Inflammatory macrophage treated with lipopolysaccharide for 4 hours (primary cell): Measurements from ENCODE around the gene FARS2.

Experiments used
- DNase-seq: peaks from one replicate; pipeline ENCODE4 v3.0.0-alpha.2; 2020

Gene FARS2

DNA sequence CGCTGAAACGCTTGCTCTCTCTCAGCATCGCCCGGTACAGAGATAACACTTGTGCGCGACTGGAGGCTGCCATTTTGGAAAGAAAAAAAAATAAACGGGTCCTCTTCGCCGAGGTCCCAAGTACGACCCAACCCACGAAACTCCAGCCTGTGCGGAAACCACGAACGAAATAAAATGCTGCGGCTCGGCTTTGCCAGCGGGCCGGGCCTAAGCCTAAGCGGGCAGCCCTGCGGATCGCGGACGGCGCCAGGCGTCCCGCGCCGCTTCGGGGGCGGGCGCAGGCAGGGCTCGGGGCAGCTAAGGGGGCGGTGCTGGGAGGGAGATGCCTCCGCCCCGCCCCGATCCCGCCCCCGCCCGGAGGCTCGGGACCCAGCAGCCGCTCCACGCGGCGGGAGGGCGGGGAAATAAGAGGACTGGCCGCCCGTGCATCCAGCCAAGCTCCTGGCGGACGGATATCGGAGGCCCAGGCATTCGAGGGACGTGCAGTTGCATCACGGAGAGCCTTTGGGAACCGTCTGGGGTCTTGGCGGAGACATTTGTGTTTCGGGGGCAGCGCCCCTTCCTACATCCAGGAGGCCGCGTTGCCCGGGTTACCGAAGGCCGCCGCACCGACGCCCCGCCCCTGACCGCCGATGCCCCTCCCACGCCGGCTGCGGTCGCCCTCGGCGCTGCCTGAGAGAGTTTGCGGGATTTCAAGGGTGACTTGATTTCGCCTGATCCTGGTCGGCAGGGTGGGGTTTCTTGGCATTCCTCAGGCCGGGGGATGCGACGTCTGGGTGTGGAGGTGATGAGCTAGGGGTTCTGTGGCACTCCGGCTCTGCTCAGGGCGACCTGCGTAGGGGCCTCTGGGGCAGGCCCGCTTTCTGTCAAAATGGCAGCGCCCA is at the start of gene FARS2, which contains the start of gene LYRM4:
TSS of gene FARS2 (plus strand) at position 853 of the 884 bp plus-strand sequence.
TSS of gene LYRM4 (minus strand) at position 290 of the 884 bp plus-strand sequence. CDS start at position 73, 217 bp downstream.
- DNase-seq = peak; percentile 90

DNA sequence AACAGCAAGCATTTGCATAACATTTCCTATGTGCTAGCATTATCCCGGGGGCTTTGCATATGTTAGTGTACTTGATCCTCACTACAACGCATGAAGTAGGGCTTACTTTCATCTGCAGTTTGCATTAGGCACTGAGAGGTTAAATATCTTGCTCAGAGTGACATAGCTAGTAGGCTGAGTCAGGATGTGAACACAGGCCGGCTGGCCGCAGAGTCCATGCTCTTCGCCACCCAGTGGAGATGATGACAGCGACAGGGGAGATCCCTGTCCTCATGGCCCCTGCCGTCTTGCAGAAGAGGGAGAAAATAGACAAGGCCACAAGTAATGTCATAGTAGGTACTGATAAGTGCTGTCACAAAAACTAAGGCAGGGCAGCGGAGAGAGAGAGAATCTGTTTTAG is 47.5 kb upstream of the FARS2 start:
- no peak for DNase-seq

DNA sequence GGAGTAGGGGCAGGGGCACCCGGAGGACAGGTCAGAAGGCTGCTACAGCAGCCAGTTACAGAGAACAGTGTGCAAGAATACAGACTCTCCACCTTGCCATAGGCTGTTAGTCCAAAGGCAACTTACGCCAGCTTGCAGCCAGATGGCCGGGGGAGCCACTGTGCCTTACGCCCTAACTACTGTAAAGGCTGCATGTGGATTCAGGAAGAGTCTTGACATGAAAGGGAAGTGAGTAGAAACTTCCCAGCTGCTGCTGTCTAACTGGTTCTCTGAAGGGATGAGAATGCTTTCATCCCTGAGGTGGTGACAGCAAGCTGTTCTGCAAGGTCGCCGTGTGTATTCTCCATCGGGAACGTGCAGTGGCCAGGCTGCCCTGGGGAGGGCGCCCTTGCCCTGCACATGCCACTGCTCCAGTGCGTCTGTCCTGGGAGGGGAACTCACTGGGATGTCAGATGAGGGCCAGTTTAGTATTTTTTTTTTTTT is 46.7 kb upstream of the FARS2 start:
- DNase-seq = peak; percentile 33

- DNase-seq = no peak
These were observed 46.2 kb upstream of the FARS2 start for GRCh38 chr6:5215159-5215558.

DNA sequence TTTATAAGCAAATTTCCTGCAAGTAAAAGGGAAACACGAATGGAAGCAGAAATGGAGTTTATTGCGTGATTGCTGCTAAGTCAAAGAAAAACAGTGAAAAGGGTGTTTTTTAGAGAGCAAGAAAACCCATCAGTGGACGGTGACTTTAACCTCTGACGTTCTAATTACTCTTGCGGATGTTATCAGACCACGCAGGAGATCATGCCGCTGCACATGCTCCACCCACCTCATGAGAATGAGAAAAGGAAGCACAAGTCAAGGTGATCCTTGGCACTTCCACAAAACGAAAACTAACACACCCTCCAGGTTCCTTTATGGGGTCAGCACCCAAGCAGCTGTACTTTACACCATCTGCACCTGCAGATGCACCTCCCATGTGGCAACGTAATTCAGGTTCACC is 45.5 kb upstream of the FARS2 start:
- no peak for DNase-seq

DNA sequence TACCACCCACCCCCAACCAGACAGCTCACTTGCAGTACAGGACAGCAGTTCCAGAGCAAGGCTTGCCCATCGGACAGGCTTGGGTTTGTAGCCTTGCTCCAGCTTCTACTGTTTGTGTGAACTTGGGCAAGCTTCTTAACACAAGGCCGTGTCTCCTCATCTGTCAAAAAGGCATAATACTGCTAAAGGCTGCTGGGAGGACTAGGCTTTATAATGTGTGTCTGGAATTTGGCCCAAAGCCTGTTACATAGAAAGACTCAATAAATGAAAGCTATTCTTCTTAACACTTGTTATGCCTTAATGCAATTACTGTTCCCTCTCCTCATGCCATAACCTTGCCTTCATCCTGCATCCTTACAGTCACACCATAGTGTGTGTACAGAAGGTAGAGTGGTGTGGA is 44.0 kb upstream of the FARS2 start:
- DNase-seq = no peak

- DNase-seq = no peak
These were observed 42.2 kb upstream of the FARS2 start for GRCh38 chr6:5219011-5219691.

DNA sequence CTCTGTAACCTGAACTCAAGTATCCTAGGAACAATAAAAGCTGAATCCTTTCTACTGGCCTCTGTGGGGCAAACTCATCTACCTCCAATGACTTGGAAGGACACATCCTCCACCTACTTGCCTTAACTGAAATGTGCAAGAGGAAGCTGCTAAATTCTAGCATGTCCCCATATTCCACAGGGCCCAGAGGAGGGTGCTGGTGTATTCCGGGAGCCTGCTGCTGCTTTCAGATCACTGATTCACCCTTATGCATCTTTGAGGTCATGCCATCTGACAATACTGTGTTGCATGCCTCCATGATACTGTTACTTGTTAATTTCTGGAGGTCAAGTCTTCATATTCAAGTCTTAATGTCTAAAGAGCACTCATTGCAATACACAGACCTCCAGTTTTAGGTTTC is 40.9 kb upstream of the FARS2 start:
- no peak for DNase-seq

DNA sequence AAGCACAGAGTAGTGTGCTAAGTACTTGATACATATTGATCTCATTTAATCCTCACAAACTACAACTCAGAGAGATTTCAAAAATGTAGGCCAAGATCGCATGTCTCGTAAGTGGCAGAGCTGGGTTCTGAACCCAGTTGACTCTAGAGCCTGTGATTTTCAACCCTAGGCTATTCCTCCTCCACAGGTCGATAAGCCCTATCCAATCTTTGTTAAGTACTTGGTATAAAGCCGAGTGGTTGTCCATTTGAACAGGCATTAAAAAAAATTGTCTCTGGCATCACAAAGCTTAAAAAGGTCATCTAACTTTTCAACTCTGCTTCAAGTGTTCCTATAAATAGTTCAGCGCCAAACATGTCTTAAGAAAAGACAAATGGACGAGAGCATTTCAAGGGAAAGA is 38.0 kb upstream of the FARS2 start:
- DNase-seq = no peak

DNA sequence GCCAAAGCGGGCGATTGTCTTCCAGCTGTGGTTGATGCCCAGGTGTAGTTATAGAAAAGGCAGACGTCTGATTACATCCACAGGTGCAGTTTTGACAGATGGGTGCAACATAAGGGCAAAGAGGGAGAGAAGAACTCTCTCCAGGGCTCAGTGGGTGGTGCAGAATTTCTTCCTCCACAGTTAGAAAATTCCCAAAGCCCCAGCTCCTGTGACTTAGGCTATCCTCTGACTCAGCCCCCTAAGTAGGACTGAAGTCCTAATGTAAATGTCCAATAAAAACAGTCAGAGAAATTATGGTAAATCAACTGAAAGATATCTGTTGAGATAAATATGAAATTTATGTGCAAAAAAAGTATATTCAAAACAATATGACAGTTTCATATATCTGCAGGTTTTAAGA is 32.0 kb upstream of the FARS2 start:
- DNase-seq = no peak

GRCh38 chr6:5230081-5230480 is 31.2 kb upstream of the FARS2 start:
- DNase-seq = peak; percentile 83

GRCh38 chr6:5231289-5231688 is 30.0 kb upstream of the FARS2 start:
- no peak for DNase-seq

GRCh38 chr6:5234874-5235273 is 26.4 kb upstream of the FARS2 start:
- DNase-seq = peak; percentile 47

- DNase-seq = no peak
These were observed 25.5 kb upstream of the FARS2 start for GRCh38 chr6:5235830-5236229.

- DNase-seq = no peak
These were observed 23.5 kb upstream of the FARS2 start for GRCh38 chr6:5237805-5238204.

GRCh38 chr6:5238336-5238735 is 23.0 kb upstream of the FARS2 start:
- no peak for DNase-seq

DNA sequence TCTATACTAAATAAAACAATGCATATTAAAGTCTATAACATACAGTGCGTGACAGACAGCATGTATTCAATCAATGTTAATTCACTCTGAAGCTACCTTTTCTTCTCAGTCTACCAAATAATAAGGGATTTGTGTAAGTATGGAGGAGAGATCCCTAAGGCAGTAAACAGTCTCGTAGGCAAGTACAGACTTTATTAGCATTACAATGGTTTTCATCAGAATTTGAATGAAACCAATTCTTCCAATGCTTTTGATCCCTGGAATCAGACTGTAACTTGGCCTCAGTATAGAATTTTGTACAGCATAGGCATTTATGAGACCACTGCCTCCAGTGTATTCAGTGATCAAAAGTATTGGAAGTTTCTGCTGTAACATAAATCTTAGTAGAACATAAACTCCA is 20.1 kb upstream of the FARS2 start:
- DNase-seq = no peak

DNA sequence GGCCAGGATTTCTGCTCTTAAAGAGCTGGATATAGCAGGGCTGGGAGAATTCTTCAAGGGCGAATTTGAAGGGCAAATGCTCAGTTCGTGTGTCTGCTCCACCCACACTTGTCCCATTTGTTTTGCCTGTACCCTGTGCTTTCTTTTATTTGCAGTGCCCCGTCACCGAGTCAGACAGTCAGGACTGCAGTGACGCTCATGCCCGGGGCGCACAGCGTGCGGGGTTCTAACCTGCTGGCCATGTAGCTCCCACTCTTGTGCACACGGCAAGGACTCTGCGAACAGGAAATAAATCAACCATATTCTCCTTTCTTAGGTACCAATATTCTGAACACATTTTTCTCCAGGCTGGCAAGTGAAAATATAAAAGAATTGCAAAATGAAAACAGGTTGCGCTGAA is 18.2 kb upstream of the FARS2 start:
- no peak for DNase-seq

- DNase-seq = no peak
These were observed 14.9 kb upstream of the FARS2 start for GRCh38 chr6:5246141-5247097.

DNA sequence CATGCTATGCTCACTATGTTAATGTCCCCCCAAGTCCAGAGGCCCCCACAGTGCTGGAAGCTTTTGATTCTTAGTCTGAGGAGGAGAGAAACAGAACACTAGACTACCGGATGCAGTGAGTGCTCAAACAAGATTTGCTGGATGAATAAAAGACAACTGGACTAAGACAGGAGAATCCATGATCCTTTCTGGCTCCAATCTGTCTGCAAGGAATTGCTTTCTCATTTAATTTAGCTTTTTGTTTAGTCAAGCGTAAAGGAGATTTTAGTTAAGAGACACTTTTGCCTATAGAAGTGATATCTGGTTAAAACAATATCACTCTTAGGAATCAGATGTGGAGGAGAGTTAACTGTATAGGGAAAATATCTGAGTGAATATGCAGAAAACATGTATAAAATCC is 14.1 kb upstream of the FARS2 start:
- DNase-seq = no peak

DNA sequence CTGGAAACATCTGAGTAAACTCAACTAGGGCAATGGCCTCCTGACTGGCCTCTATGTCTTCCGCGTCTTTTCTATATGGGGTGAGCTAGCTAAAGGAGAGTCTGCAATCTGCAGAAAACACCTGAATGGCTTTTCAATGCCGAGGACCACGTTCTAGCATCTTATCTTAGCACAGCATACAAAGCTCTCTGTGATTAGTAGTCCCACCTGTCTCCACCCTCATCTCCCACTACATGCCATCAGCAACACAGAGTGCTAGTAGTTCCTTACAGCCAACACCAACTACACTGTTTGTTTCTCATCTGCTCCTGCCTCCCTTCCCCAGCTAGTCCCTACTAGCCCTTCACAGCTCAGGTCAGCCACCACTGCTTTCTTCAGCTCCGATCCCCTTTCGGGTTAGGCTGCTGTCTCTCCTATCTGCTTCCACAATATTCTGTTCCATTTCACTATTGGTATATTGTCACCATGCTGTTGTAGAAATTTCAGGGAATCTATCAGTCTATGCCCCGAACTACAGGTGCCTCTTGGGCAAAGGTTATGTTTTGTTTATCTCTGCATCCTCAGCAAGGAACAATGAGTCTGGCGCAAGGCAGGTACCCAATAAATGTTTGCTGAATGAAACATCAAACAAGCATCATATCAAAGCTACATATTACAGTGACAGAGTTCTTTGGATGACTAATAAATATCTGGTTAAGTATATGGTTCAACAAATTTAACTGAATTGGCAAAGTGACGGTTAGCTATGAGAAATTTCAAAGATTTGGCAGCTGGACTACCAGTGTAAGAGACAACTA is 12.8 kb upstream of the FARS2 start:
- DNase-seq = no peak
